GM21528 (cell line): Measurements from ENCODE around the gene IFIT5.
"Not testable (repeated sequence)": the region's sequence is repeated elsewhere in the genome, so short reads cannot be mapped to it uniquely, and the experiment has no call there.

Experiments used
- ATAC-seq: cut with Tn5 transposase; IDR thresholded peaks from one replicate; pipeline ENCODE4 v1.9.1; 2021; ENCODE audit warnings: mild to moderate bottlenecking, moderate library complexity; ENCODE audit not compliant: unreplicated experiment, low FRiP score

IFIT5 gene

DNA sequence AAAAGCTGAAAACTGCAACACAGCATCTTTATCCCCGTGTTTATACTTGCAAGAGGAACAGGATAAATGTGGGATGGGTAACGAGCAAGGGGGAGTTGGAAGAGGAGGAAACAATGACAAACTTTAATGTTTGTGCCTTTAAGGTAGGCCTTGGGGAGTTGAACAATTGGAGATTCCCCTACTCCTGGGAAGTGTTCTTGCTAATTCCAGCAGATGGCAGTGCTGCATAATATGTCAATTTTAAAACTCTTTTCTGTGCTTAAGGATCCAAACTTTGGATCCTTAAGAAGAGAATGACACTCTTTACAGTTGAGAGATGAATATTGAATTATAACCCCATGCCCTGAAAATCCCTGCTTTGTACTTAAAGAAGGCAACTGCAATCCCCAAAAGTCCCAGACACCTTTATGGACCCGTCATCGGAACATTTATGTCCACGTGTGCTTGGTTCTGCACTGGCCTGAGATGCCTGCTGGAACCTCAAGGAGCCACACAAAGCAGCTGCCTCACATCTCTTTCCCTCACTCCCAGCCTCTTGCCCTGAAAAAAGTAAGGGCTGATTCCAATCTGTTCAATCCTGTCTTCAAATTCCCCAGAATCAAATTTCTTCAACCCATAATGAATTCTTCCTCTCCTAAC, 12.0 kb downstream of the IFIT5 start:
- no peak for ATAC-seq

DNA sequence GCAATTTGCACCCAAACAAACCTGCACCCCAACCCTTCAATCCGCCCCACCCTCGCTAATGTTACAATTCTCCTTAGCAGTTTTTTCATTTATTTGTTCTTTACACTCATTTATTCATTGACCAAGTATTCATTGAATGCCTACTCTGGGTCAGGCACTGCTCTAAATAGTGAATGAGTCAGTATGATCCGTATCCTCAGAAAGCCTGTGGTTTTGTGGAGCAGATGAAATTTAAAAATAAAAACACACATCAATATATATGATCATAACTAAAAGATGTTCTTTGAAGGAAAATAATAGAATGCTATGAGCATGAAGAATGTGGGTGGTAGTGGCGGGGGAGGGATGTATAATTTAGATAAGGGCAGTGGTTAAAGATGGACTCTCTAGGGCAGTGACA, 13.3 kb downstream of the IFIT5 start:
- no peak for ATAC-seq

DNA sequence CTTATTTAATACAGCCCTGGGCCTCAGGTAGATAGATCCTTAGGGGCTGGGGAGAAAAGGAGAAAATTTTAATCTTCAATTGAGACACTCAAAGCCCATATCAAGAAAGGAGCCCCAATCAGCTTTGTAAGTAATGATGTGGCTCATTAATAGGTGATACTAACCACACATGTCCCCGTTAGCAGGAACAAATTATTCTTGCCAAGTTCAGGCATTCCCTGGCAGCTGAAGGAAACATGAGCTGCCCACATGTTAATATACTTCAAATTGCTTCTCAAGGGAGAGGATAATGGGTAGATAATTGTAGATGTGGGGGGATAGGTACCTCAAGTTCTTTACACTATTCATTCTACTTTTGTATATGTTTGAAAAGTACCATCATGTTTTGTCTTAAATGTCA, 14.5 kb downstream of the IFIT5 start:
- no peak for ATAC-seq

DNA sequence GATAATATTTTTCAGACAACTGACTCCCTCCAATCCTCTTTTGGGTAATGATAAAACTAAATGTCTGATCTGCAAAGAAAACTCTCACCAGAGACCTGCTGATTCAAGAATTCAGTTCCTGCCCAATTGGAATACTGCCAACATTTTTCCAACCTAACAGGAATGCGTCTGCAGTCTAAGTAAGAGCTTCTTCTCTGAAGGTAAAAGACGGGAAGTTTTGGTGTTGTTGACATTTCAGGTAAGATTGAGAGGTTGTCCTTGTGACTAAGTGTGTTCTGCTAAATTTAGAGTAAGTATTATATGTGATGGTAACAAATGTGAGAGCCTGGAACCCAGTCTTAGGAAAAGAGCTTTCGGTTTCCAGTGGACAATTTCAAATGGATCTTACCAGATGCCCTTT, 17.6 kb downstream of the IFIT5 start:
- ATAC-seq, result no peak

DNA sequence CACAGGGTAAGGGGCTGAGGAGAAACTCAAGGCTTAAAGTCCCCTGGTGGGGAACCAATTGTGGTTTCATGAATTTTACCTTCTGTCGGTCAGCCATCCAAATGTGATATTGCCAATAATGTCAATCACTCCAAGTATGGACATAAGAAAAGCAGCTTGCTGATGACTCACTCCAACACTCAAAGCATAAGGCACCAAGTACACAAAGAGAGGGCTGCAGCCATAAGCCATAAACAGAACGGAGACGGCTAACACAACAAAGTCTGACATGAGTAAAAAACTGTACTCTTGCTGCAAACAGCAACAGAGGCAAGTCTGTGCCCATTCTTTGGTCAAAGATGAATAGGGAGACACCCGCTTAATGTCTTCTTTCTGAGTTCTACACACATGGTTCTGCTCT, 24.2 kb downstream of the IFIT5 start:
- no peak for ATAC-seq

DNA sequence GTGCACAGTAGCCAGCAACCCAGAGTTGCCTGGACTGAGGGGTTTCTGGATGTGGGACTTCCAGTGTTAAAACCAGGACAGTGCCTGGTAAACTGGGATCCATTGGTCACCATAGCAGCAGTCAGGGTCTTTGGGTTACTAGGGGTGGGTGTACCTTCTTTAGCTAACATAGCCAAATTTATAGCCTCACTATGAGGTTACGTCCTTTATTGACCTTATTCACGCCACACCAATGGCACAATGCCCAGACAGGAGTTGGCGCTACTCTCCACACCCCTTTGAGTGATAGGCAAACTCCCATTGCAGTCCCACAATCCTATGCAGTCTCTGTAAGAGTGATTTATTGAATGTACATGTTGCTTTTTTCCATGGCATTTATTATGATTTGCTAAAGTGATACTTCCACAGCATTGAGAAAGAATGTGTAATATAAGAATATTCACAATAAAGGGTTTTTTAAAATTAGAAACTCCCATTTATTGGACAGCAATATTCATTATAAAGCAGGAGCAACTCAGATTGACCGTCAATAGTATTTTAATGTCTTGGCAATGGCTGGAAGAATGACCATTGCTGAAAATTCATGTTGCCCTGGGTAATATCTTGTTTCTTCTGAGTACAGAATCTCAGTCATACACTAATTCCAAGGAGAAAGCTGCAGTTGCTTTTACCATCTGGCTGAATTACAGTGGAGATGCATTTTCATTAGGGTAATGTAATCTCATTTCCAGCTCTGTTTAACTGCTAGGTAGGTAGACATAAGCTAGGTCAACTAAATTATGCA, 26.1 kb downstream of the IFIT5 start:
- ATAC-seq, result no peak

DNA sequence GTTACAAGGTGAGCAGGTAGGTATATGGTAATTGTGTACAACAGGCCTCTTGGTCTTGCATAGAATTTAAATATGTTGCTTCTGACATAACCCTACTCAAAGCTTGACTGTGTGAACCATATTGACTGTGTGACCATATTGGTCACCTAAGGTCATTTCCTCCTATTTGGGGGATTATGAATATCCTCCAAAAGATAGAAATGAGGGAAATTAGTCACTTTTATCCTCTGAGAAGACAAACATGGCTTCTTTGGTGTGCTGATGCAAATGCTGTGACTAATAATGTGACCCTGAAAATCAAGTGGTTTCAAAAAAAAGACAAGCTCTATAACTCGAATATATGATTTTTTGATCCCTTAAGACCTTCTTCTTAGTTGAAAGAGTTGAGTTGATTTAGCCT, 27.9 kb downstream of the IFIT5 start:
- ATAC-seq, result no peak

DNA sequence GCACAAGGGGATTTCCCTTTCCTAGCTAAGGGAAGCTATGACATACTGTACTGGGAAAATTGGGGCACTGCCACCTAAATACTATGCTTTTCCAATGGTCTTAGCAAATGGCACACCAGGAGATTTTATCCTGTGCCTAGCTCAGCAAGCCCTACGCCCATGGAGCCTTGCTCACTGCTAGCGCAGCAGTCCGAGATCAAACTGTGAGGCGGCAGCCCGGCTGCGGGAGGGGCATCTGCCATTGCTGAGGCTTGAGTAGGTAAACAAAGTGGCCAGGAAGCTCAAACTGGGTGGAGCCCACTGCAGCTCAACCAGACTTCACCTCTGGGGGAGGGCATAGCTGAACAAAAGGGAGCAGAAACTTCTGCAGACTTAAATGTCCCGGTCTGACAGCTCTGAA, 30.5 kb downstream of the IFIT5 start:
- ATAC-seq, result not testable (repeated sequence)

DNA sequence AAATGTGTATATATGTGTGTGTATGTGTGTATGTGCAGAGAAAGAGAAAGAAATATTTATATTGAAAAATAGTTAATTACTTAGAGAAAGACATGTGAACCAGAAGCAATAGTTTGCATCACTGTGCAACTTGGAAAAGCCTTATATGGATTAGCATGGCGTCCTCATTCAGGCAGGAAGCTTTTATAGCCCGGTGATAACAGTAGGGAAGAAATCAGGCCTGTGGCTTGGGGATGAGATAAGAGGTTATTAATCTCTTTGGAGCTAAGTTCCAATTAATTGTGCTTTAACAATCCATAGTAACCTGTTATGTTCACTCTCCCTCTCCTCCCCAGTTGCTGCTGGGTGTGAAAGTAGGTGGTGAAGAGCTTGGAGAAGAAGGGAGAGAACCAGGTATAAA, 36.5 kb downstream of the IFIT5 start:
- no peak for ATAC-seq

DNA sequence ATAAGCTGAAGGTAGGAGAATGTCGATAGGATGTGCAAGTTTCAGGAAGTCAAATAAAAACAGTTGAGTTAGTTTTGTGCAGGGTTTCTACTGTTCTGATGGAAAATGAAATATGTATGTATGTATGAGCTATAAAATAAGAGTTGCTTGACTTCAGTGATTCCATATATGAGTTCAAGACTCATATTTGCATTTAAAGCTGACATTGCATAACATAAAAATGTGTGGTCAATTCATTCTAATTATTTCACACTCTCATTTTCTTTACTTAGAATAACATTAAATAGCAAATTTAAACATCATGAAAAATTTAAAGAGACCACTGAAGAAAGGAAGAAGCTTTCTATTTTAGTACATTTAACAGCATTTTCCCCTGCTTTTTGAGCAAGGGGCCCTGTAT, 37.8 kb downstream of the IFIT5 start:
- no peak for ATAC-seq

DNA sequence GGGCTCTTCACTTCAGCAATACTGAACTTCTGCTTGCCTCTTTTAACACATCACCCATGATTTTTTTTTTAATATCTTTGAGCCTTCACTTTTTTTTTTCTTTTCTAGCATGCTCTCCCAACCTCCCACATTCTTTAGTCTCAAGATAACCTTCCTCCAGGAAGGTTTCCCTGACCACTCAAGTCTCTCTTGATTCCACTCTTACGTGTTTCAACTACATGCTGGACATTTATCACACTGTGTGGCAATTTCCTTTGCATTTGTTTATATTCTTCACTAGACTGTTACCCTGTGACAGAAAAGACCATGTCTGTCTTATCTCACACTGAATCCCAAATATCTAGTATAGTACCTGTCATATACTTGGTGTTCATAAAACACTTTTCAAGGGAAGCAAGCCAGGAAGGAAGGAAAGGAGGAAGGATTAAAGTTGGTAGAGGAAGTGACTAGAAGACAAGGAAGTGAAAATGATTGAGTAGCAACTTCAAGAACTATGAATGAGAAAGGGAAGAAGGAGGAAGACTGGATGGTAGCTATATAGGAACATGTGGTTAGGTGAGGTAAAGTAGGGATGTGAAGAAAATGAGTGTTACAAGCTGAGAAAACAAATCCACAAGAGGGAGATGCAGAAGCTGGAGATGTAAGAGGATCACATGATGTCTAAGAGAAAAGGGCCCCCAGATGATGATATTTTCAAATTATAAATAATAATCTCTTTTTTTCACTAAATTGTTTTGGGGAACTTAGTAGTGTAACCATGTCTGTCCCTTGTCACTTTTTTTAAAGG, 40.4 kb downstream of the IFIT5 start:
- no peak for ATAC-seq

DNA sequence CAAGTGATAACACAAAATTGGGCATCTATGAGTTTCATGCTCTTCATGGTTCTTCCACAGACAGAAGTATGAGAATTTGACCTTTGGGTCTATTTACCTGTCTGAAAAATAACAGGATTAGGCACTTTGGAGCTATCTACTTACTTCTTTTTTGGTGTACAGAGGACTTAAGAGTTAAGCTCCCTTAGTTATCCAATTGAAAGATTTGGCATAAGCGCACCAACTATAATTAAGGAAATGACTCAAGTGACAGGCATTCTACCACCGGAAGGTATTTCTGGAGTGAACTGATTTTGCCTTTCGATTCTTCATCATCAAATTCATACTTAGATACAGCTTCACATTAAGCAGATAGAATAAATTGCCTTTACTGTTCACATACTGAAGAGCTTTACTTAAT, 43.9 kb downstream of the IFIT5 start:
- no peak for ATAC-seq

DNA sequence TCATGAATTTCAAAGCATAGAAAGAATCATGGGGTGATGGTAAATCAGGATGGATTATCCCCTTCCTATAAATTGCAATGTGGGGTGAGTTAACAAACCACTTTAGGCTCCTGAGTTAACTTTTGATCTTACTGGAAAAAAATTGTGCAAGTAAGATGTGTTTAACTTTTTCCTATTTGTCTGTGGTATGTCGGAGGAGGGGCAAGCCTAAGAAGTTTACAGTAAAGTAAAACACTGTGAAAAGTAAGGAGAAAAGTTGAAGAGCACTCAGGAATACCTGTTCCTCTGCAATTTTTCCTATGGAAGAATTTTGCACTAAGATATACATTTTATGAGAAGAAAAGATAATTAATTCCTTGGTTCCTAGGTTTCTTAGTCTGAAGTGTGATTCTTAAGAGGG, 44.4 kb downstream of the IFIT5 start:
- no peak for ATAC-seq

DNA sequence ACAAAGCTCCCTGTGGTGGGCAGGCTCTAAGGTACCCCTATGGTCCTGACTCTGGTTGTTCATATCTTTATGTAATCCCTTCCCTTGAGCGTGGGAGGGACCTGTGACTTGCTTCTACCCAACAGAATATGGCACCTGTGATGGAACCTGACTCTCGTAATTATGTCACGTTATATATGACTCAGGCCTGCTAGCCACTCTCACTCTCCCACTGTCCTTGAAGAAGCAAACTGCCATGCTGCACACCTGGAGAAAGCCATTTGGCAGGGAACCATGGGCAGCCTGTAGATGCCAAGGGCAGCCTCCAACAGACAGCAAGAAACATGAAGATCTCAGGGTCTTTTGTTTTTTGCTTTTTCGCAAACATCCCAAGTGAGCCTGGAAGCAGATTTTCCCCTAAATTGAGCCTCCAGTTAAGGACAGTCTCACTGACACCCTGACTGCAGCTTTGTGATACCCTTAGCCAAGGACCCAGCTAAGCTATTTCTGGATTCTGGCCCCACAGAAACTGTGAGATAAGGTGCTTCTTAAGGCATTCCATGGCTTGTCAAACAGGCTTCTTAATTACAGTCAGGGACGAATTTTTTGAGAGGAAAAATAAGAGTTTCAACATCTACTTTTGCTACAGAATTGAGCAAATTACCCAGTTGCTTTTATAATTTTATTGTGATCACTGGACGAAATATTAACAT, 49.6 kb downstream of the IFIT5 start:
- ATAC-seq, result no peak

DNA sequence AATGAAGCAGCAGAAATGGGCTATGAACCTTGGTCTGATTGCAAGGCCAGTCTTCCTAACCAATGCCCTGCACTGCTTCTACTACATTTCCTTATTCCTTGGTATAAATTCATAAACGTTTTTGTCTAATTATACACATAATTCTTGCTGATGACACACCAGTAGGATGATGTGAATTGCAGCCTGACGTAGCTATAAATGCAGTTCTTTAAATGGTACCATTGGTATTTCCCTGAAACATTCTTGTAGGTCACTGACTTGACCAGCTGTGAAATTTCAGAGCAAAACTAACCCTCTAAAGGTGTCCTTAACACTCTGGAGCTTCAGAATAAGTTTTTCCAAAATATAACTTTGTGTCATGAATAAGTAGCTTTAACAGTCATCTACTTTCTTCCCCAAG, 50.8 kb downstream of the IFIT5 start:
- no peak for ATAC-seq

DNA sequence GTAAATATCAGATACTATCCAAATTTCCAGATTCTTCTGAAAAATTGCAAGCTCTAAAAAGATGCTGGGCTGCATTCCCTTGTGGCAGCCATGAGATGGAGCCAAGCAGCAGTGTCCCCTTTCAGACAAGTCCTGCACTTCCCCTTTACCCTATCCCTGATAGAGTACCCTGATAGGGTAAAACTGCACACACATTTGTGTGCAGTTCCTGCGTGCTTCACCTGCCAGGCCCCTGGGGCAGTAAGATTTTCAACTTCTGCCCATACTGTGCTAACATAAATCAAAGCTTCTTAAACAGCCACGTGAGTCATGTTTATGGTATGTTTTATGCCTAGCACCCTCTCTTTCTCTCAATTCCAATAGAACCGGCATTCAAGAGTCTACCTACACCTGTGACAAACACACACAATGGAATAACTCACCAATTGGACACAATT, 52.2 kb downstream of the IFIT5 start:
- ATAC-seq, result no peak

DNA sequence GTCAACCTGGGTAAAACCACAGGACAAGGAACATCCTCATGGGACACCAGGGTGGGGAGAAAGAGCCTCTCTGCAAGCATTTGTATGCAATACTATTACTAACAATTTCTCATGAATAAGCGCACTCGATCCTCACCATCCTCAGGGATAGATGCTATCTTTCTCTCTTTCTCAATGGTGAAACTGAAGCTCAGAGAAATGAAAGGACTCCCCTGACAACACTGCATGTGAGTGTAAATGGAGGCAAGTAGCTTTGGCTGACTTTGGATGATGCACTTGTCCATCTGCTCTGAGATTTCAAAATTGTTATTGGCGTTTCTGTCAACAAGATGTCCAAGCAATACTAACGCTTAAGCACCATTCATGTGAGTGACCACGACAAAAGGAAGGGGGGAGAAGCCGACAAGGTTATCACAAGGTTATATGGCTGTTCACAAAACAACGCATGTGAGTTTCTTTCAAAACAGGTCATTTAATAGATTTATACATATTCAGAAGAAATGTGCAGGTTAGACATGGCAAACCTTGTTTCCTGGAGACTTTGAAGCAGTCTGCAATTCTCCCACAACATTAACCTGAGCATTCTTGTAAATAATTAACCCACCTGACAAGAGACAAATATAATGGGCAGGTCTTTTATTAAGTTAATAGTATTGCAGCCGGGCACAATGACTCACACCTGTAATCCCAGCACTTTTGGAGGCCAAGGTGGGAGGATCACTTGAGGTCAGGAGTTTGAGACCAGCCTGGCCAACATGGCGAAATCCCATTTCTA, 54.0 kb downstream of the IFIT5 start:
- no peak for ATAC-seq

DNA sequence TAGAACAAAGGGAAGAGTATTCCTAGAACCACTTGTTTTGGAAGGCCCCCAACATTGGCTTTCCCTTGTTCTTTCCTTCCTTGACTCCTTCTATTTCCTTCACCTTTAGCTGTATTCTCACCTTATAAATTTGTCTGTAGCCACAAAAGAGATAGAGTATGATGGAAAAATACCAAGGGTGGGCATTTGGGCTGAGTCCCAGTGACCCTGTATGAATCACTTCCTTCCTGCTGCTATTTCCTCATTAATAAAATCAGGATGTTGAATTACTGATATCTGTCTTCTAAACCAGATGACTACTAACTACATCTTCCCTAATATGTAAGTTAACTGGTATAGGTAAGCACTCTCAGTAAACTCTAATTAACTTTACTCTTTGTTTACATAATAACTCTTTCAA, 55.1 kb downstream of the IFIT5 start:
- ATAC-seq, result no peak
